ENCODE measurements around the gene CDK14. TPM values are rescaled to one million over a fixed set of nuclear protein-coding genes. Genes with fewer than 3 reads are reported as not detected.

Gene CDK14
- total RNA-seq, 4 donors from 2014 or later: 0.18 to 74.3 (median 7.3) TPM

DNA sequence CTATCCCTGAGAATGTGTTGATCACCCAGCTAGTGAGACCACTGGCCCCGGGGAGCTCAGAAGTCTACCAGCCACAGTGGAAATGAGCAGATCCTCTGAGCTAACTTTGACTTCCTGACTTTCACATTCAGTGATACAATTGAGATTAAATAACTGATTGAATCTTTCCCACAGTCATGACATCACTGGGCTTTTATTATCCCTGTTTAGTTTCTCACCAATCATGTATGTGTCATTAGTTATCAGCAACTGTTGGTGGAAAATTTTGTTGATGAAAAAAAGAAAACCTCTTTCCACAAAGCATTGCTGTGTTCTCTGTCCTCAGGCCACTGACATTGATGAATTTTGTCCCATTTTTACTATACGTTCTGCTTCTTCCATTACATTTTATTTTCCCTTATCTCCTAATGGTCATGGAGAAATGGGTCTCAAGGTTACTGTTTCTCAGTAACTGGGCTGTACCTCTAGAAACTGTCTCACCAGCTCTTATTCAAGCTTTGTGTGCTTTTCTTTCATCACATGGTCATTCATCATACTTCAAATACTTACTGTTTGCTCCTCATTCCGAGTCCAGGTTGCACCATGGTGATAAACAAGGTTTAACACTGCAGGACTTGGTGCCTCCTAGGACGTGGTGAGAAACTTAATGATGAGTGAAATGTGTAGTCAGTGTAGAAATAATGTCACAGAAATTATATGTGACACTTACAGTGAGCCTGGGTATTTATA is 304.7 kb downstream of the CDK14 start:
- Histone ChIP-seq H3K27ac (no peak overlapping the region), H3K9me3 (no peaks in the 10 kb centered on the region), H3K27me3 (no peaks in the 10 kb centered on the region), H3K4me3 (no peak overlapping the region), H3K4me1 (no peaks in the 10 kb centered on the region), H3K36me3 (no peaks in the 10 kb centered on the region)
- DNase-seq: no peak
- TF ChIP-seq POLR2A (IDR thresholded peaks at IDR 0.05) (no peak), CTCF (IDR thresholded peaks at IDR 0.05) (no peak)

DNA sequence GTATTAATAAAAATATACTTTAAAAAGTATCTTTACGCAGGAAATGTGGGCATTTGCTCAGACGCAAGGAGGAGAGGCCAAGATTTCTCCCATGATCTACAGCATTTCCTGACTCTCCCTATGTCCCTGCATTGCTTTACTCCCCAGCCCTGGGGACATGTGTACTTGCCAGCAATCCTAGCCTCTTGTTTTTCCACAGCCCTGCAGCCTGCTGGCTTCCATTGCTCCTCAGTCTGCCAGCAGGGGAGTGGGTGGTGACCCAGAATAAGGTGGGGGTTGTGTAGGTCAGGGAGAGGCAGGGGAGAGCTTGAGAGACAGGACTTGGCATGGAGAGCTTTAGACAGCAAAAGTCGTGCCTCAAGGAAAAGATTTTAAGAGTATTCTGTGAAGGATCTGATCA is 307.7 kb downstream of the CDK14 start:
- no peak for DNase-seq
- Histone ChIP-seq H3K4me1 (no peaks in the 10 kb centered on the region), H3K27ac (no peak overlapping the region), H3K27me3 (no peaks in the 10 kb centered on the region), H3K9me3 (no peaks in the 10 kb centered on the region), H3K4me3 (no peak overlapping the region), H3K36me3 (no peaks in the 10 kb centered on the region)
- TF ChIP-seq POLR2A (IDR thresholded peaks at IDR 0.05) (no peak), CTCF (IDR thresholded peaks at IDR 0.05) (no peak)

DNA sequence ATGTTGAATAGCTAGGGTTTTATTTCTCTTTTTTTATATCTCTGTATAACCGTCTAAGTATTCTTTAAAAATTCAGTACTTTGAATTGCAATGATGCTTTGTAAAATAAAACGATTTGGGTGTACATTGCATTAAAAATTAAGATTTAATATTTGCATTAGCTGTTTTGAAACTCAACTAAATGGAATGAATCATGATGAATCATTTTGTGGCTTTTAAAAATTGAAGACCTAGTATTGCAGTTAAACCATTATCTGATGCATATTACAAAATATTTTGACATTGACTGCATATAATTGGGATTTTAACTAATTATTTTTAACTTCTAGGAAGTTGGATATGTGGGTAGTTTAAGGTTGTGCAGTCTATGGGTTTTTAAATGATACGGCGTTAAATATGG is 314.0 kb downstream of the CDK14 start:
- Histone ChIP-seq H3K36me3 (no peaks in the 10 kb centered on the region), H3K27ac (no peak overlapping the region), H3K9me3 (no peaks in the 10 kb centered on the region), H3K27me3 (no peaks in the 10 kb centered on the region), H3K4me3 (no peak overlapping the region), H3K4me1 (no peaks in the 10 kb centered on the region)
- DNase-seq: no peak
- TF ChIP-seq CTCF (IDR thresholded peaks at IDR 0.05) (no peak), POLR2A (IDR thresholded peaks at IDR 0.05) (no peak)

DNA sequence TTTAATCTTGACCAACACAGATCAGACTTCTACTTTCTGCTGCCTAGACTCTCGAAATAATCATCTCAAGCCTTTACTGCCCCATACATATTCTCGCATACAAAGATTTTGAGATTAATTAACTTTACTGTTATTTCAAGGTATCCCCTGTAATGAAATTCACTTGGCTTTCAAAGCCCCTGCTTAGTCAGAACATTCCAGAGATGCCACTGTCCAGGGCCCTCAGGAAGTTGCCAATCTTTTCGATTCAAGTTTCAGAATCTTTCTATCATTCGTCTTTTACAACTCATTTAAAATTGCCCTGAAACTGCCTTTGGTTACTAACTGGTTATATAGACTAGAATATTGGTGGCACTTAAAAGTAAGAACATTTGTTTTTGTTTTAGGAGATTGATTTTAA is 320.2 kb downstream of the CDK14 start:
- Histone ChIP-seq H3K36me3 (no peaks in the 10 kb centered on the region), H3K27me3 (no peaks in the 10 kb centered on the region), H3K27ac (no peak overlapping the region), H3K4me3 (no peak overlapping the region), H3K9me3 (no peaks in the 10 kb centered on the region), H3K4me1 (no peaks in the 10 kb centered on the region)
- no peak for DNase-seq
- TF ChIP-seq CTCF (IDR thresholded peaks at IDR 0.05): no peak
- no peak for TF ChIP-seq POLR2A (IDR thresholded peaks at IDR 0.05)

GRCh38 chr7:90917539-90917938 is 321.4 kb downstream of the CDK14 start:
- Histone ChIP-seq H3K4me3 (no peak overlapping the region), H3K27me3 (no peaks in the 10 kb centered on the region), H3K9me3 (no peaks in the 10 kb centered on the region), H3K36me3 (no peaks in the 10 kb centered on the region), H3K27ac (no peak overlapping the region), H3K4me1 (no peaks in the 10 kb centered on the region)
- no peak for DNase-seq
- no peak for TF ChIP-seq CTCF (IDR thresholded peaks at IDR 0.05)
- TF ChIP-seq POLR2A (IDR thresholded peaks at IDR 0.05): no peak

GRCh38 chr7:90918303-90918702 is 322.2 kb downstream of the CDK14 start:
- no peaks in the 10 kb centered on the region for H3K27me3 ChIP-seq
- no peaks in the 10 kb centered on the region for H3K9me3 ChIP-seq
- no peaks in the 10 kb centered on the region for H3K4me1 ChIP-seq
- H3K36me3 ChIP-seq: no peaks in the 10 kb centered on the region
- TF ChIP-seq CTCF (IDR thresholded peaks at IDR 0.05): no peak
- TF ChIP-seq POLR2A (IDR thresholded peaks at IDR 0.05): no peak
- no peak overlapping the region for H3K27ac ChIP-seq
- no peak overlapping the region for H3K4me3 ChIP-seq
- no peak for DNase-seq
